Lower lobe of right lung (tissue), 2 donors: ENCODE measurements around the gene HIPK2. TPM values are rescaled to one million over a fixed set of nuclear protein-coding genes. Genes with fewer than 3 reads are reported as not detected.

ENCODE experiments used
- ATAC-seq, 2 donors: fragments of 200-7000 bp; cut with Tn5 transposase; one replicate each; pipeline ENCODE4 v1.9.1; 2020 to 2022; ENCODE audit warnings: mild to moderate bottlenecking in 2 of 2, moderate library complexity in 2 of 2
- DNase-seq: peaks from one replicate; pipeline ENCODE4 v3.0.0-alpha.2; 2020
- H3K27ac ChIP-seq: fragments of 200-600 bp; one replicate; pipeline ENCODE4 v1.8.0; 2022
- H3K27me3 ChIP-seq: fragments of 200-600 bp; one replicate; pipeline ENCODE4 v1.8.0; 2022; ENCODE audit warnings: low read depth
- H3K36me3 ChIP-seq: fragments of 200-600 bp; one replicate; pipeline ENCODE4 v1.8.0; 2022; ENCODE audit warnings: mild to moderate bottlenecking
- H3K4me1 ChIP-seq: fragments of 200-600 bp; one replicate; pipeline ENCODE4 v1.8.0; 2022
- H3K4me3 ChIP-seq: fragments of 200-600 bp; one replicate; pipeline ENCODE4 v1.8.0; 2022; ENCODE audit warnings: mild to moderate bottlenecking
- H3K9me3 ChIP-seq: fragments of 200-600 bp; one replicate; pipeline ENCODE4 v1.8.0; 2022
- CTCF ChIP-seq: fragments of 200-600 bp; IDR thresholded peaks from one replicate; pipeline ENCODE4 v1.8.0; 2022; ENCODE audit warnings: antibody characterized with exemption, mild to moderate bottlenecking
- intact Hi-C: fragments of 100-400 bp; cut with DNase I; formaldehyde crosslinking; loops from one replicate; pipeline ENCODE4 v1.11.0; 2022
- total RNA-seq: library from RNA; stranded (reverse); fragmentation: NEBNext Ultra II Directional; extraction: Animal tissue kit (Norgen Biotek cat#: 25700); gene quantifications from one replicate; pipeline ENCODE4 v1.2.1, GENCODE V29; 2021
- donor health status: DM: no; HTN: yes; CAD: no; lungs with severe emphysema.

The HIPK2 gene
- total RNA-seq, 1 donor from 2014 or later, result 81.0 TPM

- Histone ChIP-seq H3K9me3 (no peaks in the 10 kb centered on the region), H3K4me1 (peaks cover 67% of the 10 kb centered on the region), H3K27ac (no peak overlapping the region), H3K36me3 (peaks cover 7% of the 10 kb centered on the region), H3K4me3 (no peak overlapping the region), H3K27me3 (no peaks in the 10 kb centered on the region)
- TF ChIP-seq CTCF, result no peak
- no peak for ATAC-seq
- intact Hi-C loops, result loop anchor here (10.0 kb wide), 1 partner anchor 230 kb away; no protein-coding TSS in a partner anchor
- DNase-seq, result no peak
These were observed 3.4 kb downstream of the HIPK2 start for GRCh38 chr7:139774376-139774775.

GRCh38 chr7:139773371-139773770, 4.4 kb downstream of the HIPK2 start:
- intact Hi-C loops, result loop anchor here (10.0 kb wide), 1 partner anchor 231 kb away; no protein-coding TSS in a partner anchor
- H3K9me3 ChIP-seq, result no peaks in the 10 kb centered on the region
- H3K36me3 ChIP-seq, result peaks cover 7% of the 10 kb centered on the region
- H3K27ac ChIP-seq, result no peak overlapping the region
- H3K27me3 ChIP-seq, result no peaks in the 10 kb centered on the region
- no peak for DNase-seq
- no peak overlapping the region for H3K4me3 ChIP-seq
- TF ChIP-seq CTCF, result no peak
- H3K4me1 ChIP-seq, result peaks cover 70% of the 10 kb centered on the region
- ATAC-seq, result no peak

GRCh38 chr7:139772873-139773272, 4.9 kb downstream of the HIPK2 start:
- Histone ChIP-seq H3K9me3 (no peaks in the 10 kb centered on the region), H3K4me1 (peaks cover 75% of the 10 kb centered on the region), H3K27me3 (no peaks in the 10 kb centered on the region), H3K4me3 (no peak overlapping the region), H3K27ac (peak overlapping the region; percentile 47), H3K36me3 (peaks cover 7% of the 10 kb centered on the region)
- no peak for ATAC-seq
- intact Hi-C loops, result loop anchor here (10.0 kb wide), 1 partner anchor 232 kb away; no protein-coding TSS in a partner anchor
- no peak for TF ChIP-seq CTCF
- DNase-seq, result no peak

GRCh38 chr7:139772115-139772514, 5.7 kb downstream of the HIPK2 start:
- H3K4me1 ChIP-seq, result peaks cover 83% of the 10 kb centered on the region
- H3K27me3 ChIP-seq, result no peaks in the 10 kb centered on the region
- ATAC-seq, result peak; percentile 41 to 60
- intact Hi-C loops, result loop anchor here (10.0 kb wide), 1 partner anchor 233 kb away; no protein-coding TSS in a partner anchor
- H3K27ac ChIP-seq, result peak overlapping the region; percentile 47
- H3K36me3 ChIP-seq, result peaks cover 7% of the 10 kb centered on the region
- H3K4me3 ChIP-seq, result peak overlapping the region; percentile 15
- no peak for DNase-seq
- TF ChIP-seq CTCF, result no peak
- no peaks in the 10 kb centered on the region for H3K9me3 ChIP-seq

- no peak overlapping the region for H3K4me3 ChIP-seq
- no peaks in the 10 kb centered on the region for H3K27me3 ChIP-seq
- intact Hi-C loops, result loop anchor here (10.0 kb wide), 1 partner anchor 234 kb away; no protein-coding TSS in a partner anchor
- peak overlapping the region; percentile 47 for H3K27ac ChIP-seq
- ATAC-seq (peak; percentile 11 to 29), DNase-seq (no peak)
- no peak for TF ChIP-seq CTCF
- no peaks in the 10 kb centered on the region for H3K9me3 ChIP-seq
- peaks cover 88% of the 10 kb centered on the region for H3K4me1 ChIP-seq
- H3K36me3 ChIP-seq, result peaks cover 7% of the 10 kb centered on the region
These were observed 6.5 kb downstream of the HIPK2 start for GRCh38 chr7:139771001-139771956.
